GOT3 (cell line): ENCODE results near the gene C1orf53.

ENCODE experiments used
- DNase-seq: peaks from one replicate; lab custom pipeline; 2025; ENCODE audit warnings: mixed read lengths; lab: John Stamatoyannopoulos, UW

C1orf53 gene

GRCh38 chr1:197955486-197956394 is 53.3 kb downstream of the C1orf53 start:
- no peak for DNase-seq
